ENCODE results near the gene IFT81. TPM values are rescaled to one million over a fixed set of nuclear protein-coding genes. Genes with fewer than 3 reads are reported as not detected.
A peak's percentile ranks its signal among the peaks of the same experiment; 100 is the strongest.

The IFT81 gene
- total RNA-seq, 6 donors from 2014 or later = 7.7 to 39.1 (median 10.8) TPM

GRCh38 chr12:110109037-110109836 is 14.9 kb upstream of the IFT81 start:
- ATAC-seq (ENCODE audit: low FRiP score in 2 of 2) (peak; percentile 87 to 89), DNase-seq (peak in 1 of 2 donors; percentile 84)
- H3K9me3 ChIP-seq = no peaks in the 10 kb centered on the region
- TF ChIP-seq EP300 (IDR thresholded peaks at IDR 0.05) (peak in 1 of 4 donors; percentile 81), POLR2AphosphoS5 (IDR thresholded peaks at IDR 0.05) (peak; percentile 67 to 71), POLR2A (IDR thresholded peaks at IDR 0.05) (peak in 1 of 4 donors; percentile 12), CTCF (IDR thresholded peaks at IDR 0.05) (peak in 4 of 6 experiments; percentile 10 to 47 (median 28))
- H3K4me1 ChIP-seq = peaks cover 0 to 24% (median 23%) of the 10 kb centered on the region in 4 donors
- H3K27me3 ChIP-seq = no peaks in the 10 kb centered on the region
- peak overlapping the region in 1 of 4 donors; percentile 10 for H3K4me3 ChIP-seq
- 37 to 41% methylated on average over 13 of the region's 13 CpGs for WGBS, 2 donors
- no peaks in the 10 kb centered on the region for H3K36me3 ChIP-seq
- peak overlapping the region; percentile 72 to 92 (median 82) for H3K27ac ChIP-seq

GRCh38 chr12:110109837-110110535 is 14.2 kb upstream of the IFT81 start:
- 64 to 78% methylated on average over 2 of the region's 2 CpGs for WGBS, 2 donors
- ATAC-seq (ENCODE audit: low FRiP score in 2 of 2) (no peak), DNase-seq (no peak)
- Histone ChIP-seq H3K27ac (peak overlapping the region; percentile 72 to 92 (median 82)), H3K4me1 (peaks cover 0 to 24% (median 22%) of the 10 kb centered on the region in 4 donors), H3K36me3 (no peaks in the 10 kb centered on the region), H3K9me3 (no peaks in the 10 kb centered on the region), H3K4me3 (peak overlapping the region in 1 of 4 donors; percentile 10), H3K27me3 (no peaks in the 10 kb centered on the region)
- TF ChIP-seq CTCF (IDR thresholded peaks at IDR 0.05) = no peak
- TF ChIP-seq EP300 (IDR thresholded peaks at IDR 0.05) = no peak
- no peak for TF ChIP-seq POLR2AphosphoS5 (IDR thresholded peaks at IDR 0.05)
- TF ChIP-seq POLR2A (IDR thresholded peaks at IDR 0.05) = no peak

- ATAC-seq (ENCODE audit: low FRiP score in 2 of 2) (peak in 1 of 2 donors; percentile 52), DNase-seq (peak in 1 of 2 donors; percentile 30)
- 64 to 89% methylated on average over 4 of the region's 4 CpGs for WGBS, 2 donors
- Histone ChIP-seq H3K4me3 (no peak overlapping the region), H3K27ac (peak overlapping the region in 2 of 4 donors; percentile 38 to 84), H3K9me3 (no peaks in the 10 kb centered on the region), H3K27me3 (no peaks in the 10 kb centered on the region), H3K36me3 (no peaks in the 10 kb centered on the region), H3K4me1 (peaks cover 0 to 24% (median 20%) of the 10 kb centered on the region in 4 donors)
- TF ChIP-seq POLR2AphosphoS5 (IDR thresholded peaks at IDR 0.05) (no peak), CTCF (IDR thresholded peaks at IDR 0.05) (no peak), EP300 (IDR thresholded peaks at IDR 0.05) (no peak), POLR2A (IDR thresholded peaks at IDR 0.05) (no peak)
These were observed 12.5 kb upstream of the IFT81 start for GRCh38 chr12:110111476-110112334.

GRCh38 chr12:110112335-110112660 is 11.9 kb upstream of the IFT81 start:
- TF ChIP-seq EP300 (IDR thresholded peaks at IDR 0.05) (no peak), POLR2AphosphoS5 (IDR thresholded peaks at IDR 0.05) (no peak)
- no peak for ATAC-seq (ENCODE audit: low FRiP score in 2 of 2)
- no peak for DNase-seq
- Histone ChIP-seq H3K4me1 (peaks cover 0 to 24% (median 20%) of the 10 kb centered on the region in 4 donors), H3K4me3 (no peak overlapping the region), H3K36me3 (no peaks in the 10 kb centered on the region), H3K9me3 (no peaks in the 10 kb centered on the region), H3K27me3 (no peaks in the 10 kb centered on the region), H3K27ac (peak overlapping the region in 1 of 4 donors; percentile 84)
- WGBS, 2 donors = 87 to 88% methylated on average over 6 of the region's 6 CpGs
